SK-N-SH treated with all-trans-retinoic acid at 6 μM for 48 hours (cell line): ENCODE measurements around the gene COL1A2.

ENCODE experiments used
- CREB5 ChIP-seq: fragments of 250-450 bp; sonication (Bioruptor Pico); IDR thresholded peaks from 2 replicates; pipeline ENCODE4 v1.5.1; 2020; ENCODE audit warnings: low read depth, mild to moderate bottlenecking, moderate library complexity
- CSDC2 ChIP-seq: fragments of 250-450 bp; sonication (Bioruptor Pico); IDR thresholded peaks from 2 replicates; pipeline ENCODE4 v1.5.0; 2020; ENCODE audit warnings: mild to moderate bottlenecking, moderate library complexity
- GLIS3 ChIP-seq: fragments of 250-450 bp; sonication (Bioruptor Pico); IDR thresholded peaks from 2 replicates; pipeline ENCODE4 v1.5.0; 2020; ENCODE audit warnings: mild to moderate bottlenecking, moderate library complexity
- PPARA ChIP-seq: fragments of 250-450 bp; sonication (Bioruptor Pico); IDR thresholded peaks from 2 replicates; pipeline ENCODE4 v1.5.0; 2020; ENCODE audit warnings: mild to moderate bottlenecking, borderline replicate concordance
- RARB ChIP-seq: fragments of 250-450 bp; sonication (Bioruptor Pico); IDR thresholded peaks from 2 replicates; pipeline ENCODE4 v1.8.0; 2021; ENCODE audit warnings: mild to moderate bottlenecking, moderate library complexity

GRCh38 chr7:94411188-94411466 is 16.4 kb downstream of the COL1A2 start:
- no peak for TF ChIP-seq PPARA
- no peak for TF ChIP-seq RARB
- no peak for TF ChIP-seq CSDC2 (CRISPR knock-in tag)
- no peak for TF ChIP-seq GLIS3 (CRISPR knock-in tag)
- TF ChIP-seq CREB5 (CRISPR knock-in tag), result no peak
